ENCODE data around the gene TPX2.
A peak's percentile ranks its signal among the peaks of the same experiment; 100 is the strongest.

The TPX2 gene

GRCh38 chr20:31818376-31818908, 79.4 kb downstream of the TPX2 start:
- no peak for TF ChIP-seq CTCF (IDR thresholded peaks at IDR 0.05; ENCODE audit: insufficient read depth, low read length, missing control alignments)
- ChIA-PET CTCF (interaction anchor here (0.7 to 12.9 kb wide), 7 partner anchors 13 to 274 kb away, joined by 3 to 242 read pairs (median 11); partner anchors contain the start of genes FOXS1 and PDRG1), POLR2A (no interaction called here)
- DNase-seq (ENCODE audit: low read depth, low spot score), result no peak
- H3K4me3 ChIP-seq (ENCODE audit: low read depth, low read length), result no peak overlapping the region

GRCh38 chr20:31819083-31819784, 80.1 kb downstream of the TPX2 start, which contains the start of gene MYLK2:
TSS of gene MYLK2 (plus strand) at chr20:31819356. CDS start at chr20:31819581, 225 bp downstream.
- no peak within 1 kb of the TSS for H3K4me3 ChIP-seq (ENCODE audit: low read depth, low read length)
- ChIA-PET CTCF (interaction anchor here (0.6 to 12.9 kb wide), 11 partner anchors 13 to 855 kb away, joined by 3 to 242 read pairs (median 5); partner anchors contain the start of genes C20orf203, FOXS1 and PDRG1), POLR2A (no interaction called here)
- no peak for DNase-seq (ENCODE audit: low read depth, low spot score)
- TF ChIP-seq CTCF (IDR thresholded peaks at IDR 0.05; ENCODE audit: insufficient read depth, low read length, missing control alignments), result no peak

GRCh38 chr20:31820228-31820627, 81.1 kb downstream of the TPX2 start:
- H3K4me3 ChIP-seq (ENCODE audit: low read depth, low read length), result no peak overlapping the region
- POLR2A ChIA-PET, result no interaction called here
- CTCF ChIA-PET, result interaction anchor here (1.0 to 12.9 kb wide), 8 partner anchors 17 to 854 kb away, joined by 3 to 242 read pairs (median 7); partner anchors contain the start of genes C20orf203, FOXS1 and PDRG1
- no peak for DNase-seq (ENCODE audit: low read depth, low spot score)
- no peak for TF ChIP-seq CTCF (IDR thresholded peaks at IDR 0.05; ENCODE audit: insufficient read depth, low read length, missing control alignments)

- TF ChIP-seq CTCF (IDR thresholded peaks at IDR 0.05; ENCODE audit: insufficient read depth, low read length, missing control alignments), result no peak
- ChIA-PET POLR2A (no interaction called here), CTCF (interaction anchor here (0.7 to 12.9 kb wide), 6 partner anchors 12 to 212 kb away, joined by 3 to 242 read pairs (median 44); partner anchors contain the start of genes FOXS1 and PDRG1)
- no peak for DNase-seq (ENCODE audit: low read depth, low spot score)
- no peak overlapping the region for H3K4me3 ChIP-seq (ENCODE audit: low read depth, low read length)
Observed at GRCh38 chr20:31821427-31821826, 82.3 kb downstream of the TPX2 start.

- ChIA-PET POLR2A (no interaction called here), CTCF (interaction anchor here (0.7 to 12.9 kb wide), 49 partner anchors 11 to 891 kb away, joined by 3 to 242 read pairs (median 5); partner anchors contain the start of genes FOXS1, PDRG1 and TM9SF4)
- TF ChIP-seq CTCF (IDR thresholded peaks at IDR 0.05; ENCODE audit: insufficient read depth, low read length, missing control alignments), result peak; percentile 98
- no peak for DNase-seq (ENCODE audit: low read depth, low spot score)
- no peak overlapping the region for H3K4me3 ChIP-seq (ENCODE audit: low read depth, low read length)
Observed at GRCh38 chr20:31822421-31823330, 83.6 kb downstream of the TPX2 start.
